Stomach (tissue), 9 donors: ENCODE results near the gene DDX54. TPM values are rescaled to one million over a fixed set of nuclear protein-coding genes. Genes with fewer than 3 reads are reported as not detected.
A peak's percentile ranks its signal among the peaks of the same experiment; 100 is the strongest.
"Not testable (repeated sequence)": the region's sequence is repeated elsewhere in the genome, so short reads cannot be mapped to it uniquely, and the experiment has no call there.

Experiments
- DNase-seq, 2 donors: peaks; one replicate each; pipeline versions ENCODE4 v3.0.0 to v3.0.0-alpha.2; 2013 to 2019
- H3K27ac ChIP-seq, 5 donors: fragments of 200-600 bp in 4 of 5; sonication (generic) in 4 of 5; one replicate each; pipeline ENCODE4 v1.5.1; 2013 to 2019; ENCODE audit warnings: mild to moderate bottlenecking in 1 of 5, moderate library complexity in 1 of 5
- H3K27me3 ChIP-seq, 3 donors: fragments of 200-600 bp; sonication (generic); one replicate each; pipeline ENCODE4 v1.5.1; 2017 to 2019; ENCODE audit warnings: mixed run types in 1 of 3
- H3K36me3 ChIP-seq, 4 donors: fragments of 200-600 bp; sonication (generic); 1 replicate in 3 of 4; 2 replicates in 1 of 4; pipeline ENCODE4 v1.5.1; 2016 to 2019
- H3K4me1 ChIP-seq, 4 donors: fragments of 200-600 bp; sonication (generic); one replicate each; pipeline ENCODE4 v1.5.1; 2016 to 2019
- H3K4me3 ChIP-seq, 4 donors: fragments of 200-600 bp; sonication (generic) in 3 of 4; one replicate each; pipeline ENCODE4 v1.5.1; 2016 to 2019; ENCODE audit warnings: mild to moderate bottlenecking in 1 of 4
- H3K9me3 ChIP-seq, 4 donors: fragments of 200-600 bp; sonication (generic); one replicate each; pipeline ENCODE4 v1.5.1; 2016 to 2019
- CTCF ChIP-seq, 7 experiments: fragments of 450-650 bp in 4 of 7; fragments of 200-600 bp in 3 of 7; sonication (generic) in 3 of 7; IDR thresholded peaks; one replicate each; pipeline ENCODE4 v1.5.1; 2016 to 2019; ENCODE audit warnings: antibody characterized with exemption in 7 of 7, control low read depth in 2 of 7, mild to moderate bottlenecking in 1 of 7
- EP300 ChIP-seq: sonication (generic); formaldehyde crosslinking; IDR thresholded peaks from one replicate; pipeline ENCODE4 v1.6.1; 2017; ENCODE audit warnings: antibody characterized with exemption
- POLR2A ChIP-seq, 4 donors: fragments of 450-650 bp; IDR thresholded peaks; one replicate each; pipeline ENCODE4 v1.6.1; 2016; ENCODE audit warnings: antibody characterized with exemption in 4 of 4, control low read depth in 2 of 4, mild to moderate bottlenecking in 1 of 4, moderate library complexity in 1 of 4
- POLR2AphosphoS5 ChIP-seq, 3 donors: sonication (generic); formaldehyde crosslinking; IDR thresholded peaks; one replicate each; pipeline ENCODE4 v1.6.1; 2016; ENCODE audit warnings: antibody characterized with exemption in 3 of 3
- WGBS, 5 donors: extraction: QIAGEN DNeasy Blood & Tissue Kit in 3 of 5; methylation state at CpG; one replicate each; pipeline versions ENCODE4 v1.1.5 to v1.1.7; 2013 to 2018; 5-methylcytosine and 5-hydroxymethylcytosine counted together
- intact Hi-C: fragments of 100-400 bp; cut with DNase I; formaldehyde crosslinking; loops from one replicate; pipeline ENCODE4 v1.15.1; 2023; ENCODE audit warnings: low total_unique reads
- polyA plus RNA-seq, 3 donors: library from polyadenylated mRNA; stranded (reverse); fragments of 200-250 nt; gene quantifications; one replicate each; pipeline ENCODE4 v1.2.3, GENCODE V29; 2013
- total RNA-seq, 5 donors: library from RNA; depleted of rRNA; stranded (reverse); fragments of >200 nt; gene quantifications; one replicate each; pipeline versions ENCODE4 v1.1.0 to v1.2.3, GENCODE V29; 2014 to 2016
- donor health status: healthy with polysubstance abuse.
- donor health status: Bipolar disorder and iron deficiency.
- donor health status: healthy.

The DDX54 gene
- total and polyA plus RNA-seq, 8 donors = 14.6 to 167 (median 37.9) TPM

GRCh38 chr12:113143959-113144358, 41.3 kb downstream of the DDX54 start:
- H3K27ac ChIP-seq = no peak overlapping the region
- no peak for TF ChIP-seq EP300
- TF ChIP-seq CTCF (IDR thresholded peaks at IDR 0.05) = no peak
- no peak for TF ChIP-seq POLR2AphosphoS5 (IDR thresholded peaks at IDR 0.05)
- TF ChIP-seq POLR2A (IDR thresholded peaks at IDR 0.05) = no peak
- peaks cover 0 to 17% (median 0%) of the 10 kb centered on the region in 3 donors for H3K27me3 ChIP-seq
- peaks cover 0 to 21% (median 10%) of the 10 kb centered on the region in 4 donors for H3K4me1 ChIP-seq
- DNase-seq = no peak
- intact Hi-C loops = no loop called here
- H3K9me3 ChIP-seq = peaks cover 0 to 12% (median 8%) of the 10 kb centered on the region in 4 donors
- no peak overlapping the region for H3K4me3 ChIP-seq
- 89 to 93% (median 92%) methylated on average over 8 of the region's 8 CpGs for WGBS, 5 donors
- H3K36me3 ChIP-seq = no peaks in the 10 kb centered on the region

GRCh38 chr12:113142886-113143332, 42.4 kb downstream of the DDX54 start:
- H3K4me1 ChIP-seq = peaks cover 0 to 19% (median 8%) of the 10 kb centered on the region in 4 donors
- peaks cover 0 to 9% (median 0%) of the 10 kb centered on the region in 3 donors for H3K27me3 ChIP-seq
- intact Hi-C loops = no loop called here
- DNase-seq = peak in 1 of 2 donors; percentile 1
- TF ChIP-seq POLR2AphosphoS5 (IDR thresholded peaks at IDR 0.05) (no peak), POLR2A (IDR thresholded peaks at IDR 0.05) (no peak), EP300 (no peak), CTCF (IDR thresholded peaks at IDR 0.05) (no peak)
- H3K4me3 ChIP-seq = no peak overlapping the region
- peaks cover 0 to 12% (median 8%) of the 10 kb centered on the region in 4 donors for H3K9me3 ChIP-seq
- peak overlapping the region; percentile 60 to 74 (median 65) for H3K27ac ChIP-seq
- 43 to 69% (median 54%) methylated on average over 4 to 5 of the region's 5 CpGs for WGBS, 5 donors
- H3K36me3 ChIP-seq = no peaks in the 10 kb centered on the region

GRCh38 chr12:113142173-113142885, 42.9 kb downstream of the DDX54 start:
- peak; percentile 68 to 73 for DNase-seq
- Histone ChIP-seq H3K27me3 (peaks cover 0 to 11% (median 0%) of the 10 kb centered on the region in 3 donors), H3K27ac (peak overlapping the region; percentile 60 to 74 (median 65)), H3K36me3 (no peaks in the 10 kb centered on the region), H3K4me3 (no peak overlapping the region), H3K9me3 (peaks cover 0 to 9% (median 7%) of the 10 kb centered on the region in 4 donors), H3K4me1 (peaks cover 0 to 19% (median 8%) of the 10 kb centered on the region in 4 donors)
- intact Hi-C loops = no loop called here
- TF ChIP-seq CTCF (IDR thresholded peaks at IDR 0.05) = no peak
- TF ChIP-seq POLR2AphosphoS5 (IDR thresholded peaks at IDR 0.05) = peak in 2 of 3 donors; percentile 20 to 29
- no peak for TF ChIP-seq EP300
- TF ChIP-seq POLR2A (IDR thresholded peaks at IDR 0.05) = no peak
- 23 to 41% (median 29%) methylated on average over 17 of the region's 17 CpGs for WGBS, 5 donors

- DNase-seq, intact Hi-C loops, H3K4me3 ChIP-seq, H3K9me3 ChIP-seq, H3K36me3 ChIP-seq: not testable (repeated sequence)
- 64 to 76% (median 70%) methylated on average over 3 of the region's 3 CpGs for WGBS, 5 donors
- H3K27ac ChIP-seq = peak overlapping the region; percentile 60 to 74 (median 65)
- peaks cover 0 to 15% (median 0%) of the 10 kb centered on the region in 3 donors for H3K27me3 ChIP-seq
- H3K4me1 ChIP-seq = peaks cover 2 to 19% (median 8%) of the 10 kb centered on the region in 4 donors
These were observed 43.6 kb downstream of the DDX54 start for GRCh38 chr12:113141716-113142115.

- Histone ChIP-seq H3K27me3 (peaks cover 4 to 25% (median 6%) of the 10 kb centered on the region in 3 donors), H3K36me3 (no peaks in the 10 kb centered on the region), H3K27ac (no peak overlapping the region), H3K9me3 (no peaks in the 10 kb centered on the region), H3K4me3 (no peak overlapping the region), H3K4me1 (peaks cover 7 to 28% (median 12%) of the 10 kb centered on the region in 4 donors)
- 76 to 85% (median 80%) methylated on average over 5 to 7 of the region's 7 CpGs for WGBS, 5 donors
- TF ChIP-seq POLR2AphosphoS5 (IDR thresholded peaks at IDR 0.05) (no peak), POLR2A (IDR thresholded peaks at IDR 0.05) (no peak), EP300 (no peak), CTCF (IDR thresholded peaks at IDR 0.05) (no peak)
- DNase-seq = no peak
- intact Hi-C loops = no loop called here
These were observed 44.6 kb downstream of the DDX54 start for GRCh38 chr12:113140706-113141105.
